ENCODE results near the gene GLG1. TPM values are rescaled to one million over a fixed set of nuclear protein-coding genes. Genes with fewer than 3 reads are reported as not detected.

The GLG1 gene
- total RNA-seq, 4 donors from 2014 or later = 90.0 to 153 (median 113) TPM

DNA sequence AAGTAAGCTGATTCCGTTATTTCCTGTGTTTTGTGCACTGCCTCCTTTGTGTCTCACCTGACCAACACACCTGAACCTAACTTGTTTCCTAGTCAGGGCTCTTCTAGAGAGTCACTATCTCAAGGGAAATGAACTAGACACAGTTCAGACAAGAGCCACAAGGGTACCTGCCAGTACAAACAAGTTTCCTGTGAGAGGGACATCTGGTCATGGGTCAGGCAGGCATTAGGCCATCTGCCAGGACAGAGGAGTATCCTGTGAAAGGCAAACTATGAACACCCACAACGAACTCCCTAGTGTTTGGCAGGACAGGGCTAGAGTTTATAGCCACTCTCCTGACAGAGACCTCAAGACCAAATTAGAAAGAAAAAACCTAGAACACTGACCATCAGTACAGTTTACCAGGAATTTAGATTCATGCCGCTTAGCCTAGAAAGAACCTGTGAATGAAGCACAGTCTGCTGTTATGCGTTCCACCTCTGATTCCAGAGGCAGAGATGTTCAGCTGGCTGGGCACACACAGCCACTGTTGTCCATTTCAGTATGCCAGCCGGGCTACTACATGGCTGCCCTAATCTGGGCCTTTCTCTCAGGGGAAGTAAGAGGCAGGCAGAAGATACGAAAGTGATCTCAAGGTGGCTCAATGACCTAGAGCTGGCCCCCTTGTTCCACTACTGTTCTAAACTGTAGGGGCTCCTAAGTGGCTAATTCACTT, 20.7 kb upstream of the GLG1 start:
- no peak for DNase-seq
- Histone ChIP-seq H3K4me1 (no peaks in the 10 kb centered on the region), H3K36me3 (peaks cover 0 to 96% (median 0%) of the 10 kb centered on the region in 3 donors), H3K9me3 (no peaks in the 10 kb centered on the region), H3K27ac (no peak overlapping the region), H3K4me3 (no peak overlapping the region), H3K27me3 (no peaks in the 10 kb centered on the region)
- TF ChIP-seq POLR2A (IDR thresholded peaks at IDR 0.05) = no peak
- TF ChIP-seq, protein P1, sequence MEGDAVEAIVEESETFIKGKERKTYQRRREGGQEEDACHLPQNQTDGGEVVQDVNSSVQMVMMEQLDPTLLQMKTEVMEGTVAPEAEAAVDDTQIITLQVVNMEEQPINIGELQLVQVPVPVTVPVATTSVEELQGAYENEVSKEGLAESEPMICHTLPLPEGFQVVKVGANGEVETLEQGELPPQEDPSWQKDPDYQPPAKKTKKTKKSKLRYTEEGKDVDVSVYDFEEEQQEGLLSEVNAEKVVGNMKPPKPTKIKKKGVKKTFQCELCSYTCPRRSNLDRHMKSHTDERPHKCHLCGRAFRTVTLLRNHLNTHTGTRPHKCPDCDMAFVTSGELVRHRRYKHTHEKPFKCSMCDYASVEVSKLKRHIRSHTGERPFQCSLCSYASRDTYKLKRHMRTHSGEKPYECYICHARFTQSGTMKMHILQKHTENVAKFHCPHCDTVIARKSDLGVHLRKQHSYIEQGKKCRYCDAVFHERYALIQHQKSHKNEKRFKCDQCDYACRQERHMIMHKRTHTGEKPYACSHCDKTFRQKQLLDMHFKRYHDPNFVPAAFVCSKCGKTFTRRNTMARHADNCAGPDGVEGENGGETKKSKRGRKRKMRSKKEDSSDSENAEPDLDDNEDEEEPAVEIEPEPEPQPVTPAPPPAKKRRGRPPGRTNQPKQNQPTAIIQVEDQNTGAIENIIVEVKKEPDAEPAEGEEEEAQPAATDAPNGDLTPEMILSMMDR (IDR thresholded peaks at IDR 0.05) = no peak

- Histone ChIP-seq H3K27ac (no peak overlapping the region), H3K9me3 (no peaks in the 10 kb centered on the region), H3K4me1 (no peaks in the 10 kb centered on the region), H3K4me3 (no peak overlapping the region), H3K27me3 (no peaks in the 10 kb centered on the region), H3K36me3 (peaks cover 0 to 96% (median 0%) of the 10 kb centered on the region in 3 donors)
- DNase-seq = no peak
- no peak for TF ChIP-seq POLR2A (IDR thresholded peaks at IDR 0.05)
- TF ChIP-seq, protein P1 (IDR thresholded peaks at IDR 0.05) = no peak
Measured at GRCh38 chr16:74626741-74627416, 20.0 kb upstream of the GLG1 start.

DNA sequence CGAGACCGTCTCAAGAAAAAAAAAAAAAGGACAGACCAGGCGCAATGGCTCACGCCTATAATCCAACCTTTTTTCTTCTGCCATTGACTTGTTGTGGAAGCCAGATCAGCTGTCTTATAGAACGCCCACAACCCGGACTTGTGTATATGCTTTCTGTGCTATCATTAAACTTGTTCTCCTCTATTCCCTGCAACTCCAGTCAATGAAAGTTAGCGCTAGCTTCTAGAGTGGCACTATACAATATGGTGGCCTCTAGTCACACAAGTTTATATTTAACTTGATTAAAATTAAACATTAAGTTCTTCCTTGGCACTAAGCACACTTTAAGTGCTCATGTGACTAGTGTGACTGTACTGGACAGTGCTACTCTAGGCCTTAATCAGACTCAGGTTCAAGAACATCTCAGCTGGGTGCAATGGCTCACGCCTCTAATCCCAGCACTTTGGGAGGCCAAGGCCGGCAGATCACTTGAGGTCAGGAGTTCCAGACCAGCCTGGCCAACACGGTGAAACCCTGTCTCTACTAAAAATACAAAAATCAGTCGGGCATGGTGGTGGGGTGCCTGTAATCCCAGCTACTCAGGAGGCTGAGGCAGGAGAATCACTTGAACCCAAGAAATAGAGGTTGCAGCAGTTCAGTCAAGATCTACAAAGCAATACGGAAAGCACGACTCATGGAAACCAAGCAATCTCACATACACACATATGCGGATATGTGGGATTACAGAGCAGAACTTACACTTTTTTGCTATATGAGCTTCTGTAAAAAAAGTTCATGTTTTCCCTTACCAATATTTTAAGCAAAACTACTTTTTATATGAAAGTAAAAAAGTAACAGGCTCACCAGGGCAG, 18.8 kb upstream of the GLG1 start:
- no peak for DNase-seq
- Histone ChIP-seq H3K4me3 (no peak overlapping the region), H3K9me3 (no peaks in the 10 kb centered on the region), H3K4me1 (no peaks in the 10 kb centered on the region), H3K36me3 (peaks cover 0 to 91% (median 0%) of the 10 kb centered on the region in 3 donors), H3K27ac (no peak overlapping the region), H3K27me3 (no peaks in the 10 kb centered on the region)
- no peak for TF ChIP-seq POLR2A (IDR thresholded peaks at IDR 0.05)
- TF ChIP-seq, protein P1 (IDR thresholded peaks at IDR 0.05) = no peak

DNA sequence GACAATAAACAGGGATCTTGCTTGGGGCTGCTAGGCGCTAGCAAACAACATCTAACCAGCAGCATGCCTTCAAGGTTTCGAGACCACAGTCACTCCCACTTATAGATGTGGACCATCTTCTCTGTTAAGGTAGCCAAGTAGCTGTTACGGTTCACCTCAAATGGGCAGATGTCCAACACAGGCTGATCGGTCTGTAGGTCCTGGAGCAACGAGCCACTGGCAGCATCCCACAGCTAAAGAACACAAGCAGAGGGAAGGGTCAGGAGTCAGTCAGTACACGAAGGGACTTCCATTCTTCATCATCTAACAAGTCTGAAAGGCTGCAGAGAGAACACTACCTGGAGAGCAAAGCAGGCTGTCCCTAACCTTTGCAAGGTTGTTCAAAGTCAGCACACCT, 16.9 kb upstream of the GLG1 start:
- H3K36me3 ChIP-seq = peaks cover 0 to 76% (median 0%) of the 10 kb centered on the region in 3 donors
- H3K4me1 ChIP-seq = no peaks in the 10 kb centered on the region
- DNase-seq = no peak
- no peak for TF ChIP-seq POLR2A (IDR thresholded peaks at IDR 0.05)
- TF ChIP-seq, protein P1 (IDR thresholded peaks at IDR 0.05) = no peak
- no peaks in the 10 kb centered on the region for H3K27me3 ChIP-seq
- H3K27ac ChIP-seq = no peak overlapping the region
- no peaks in the 10 kb centered on the region for H3K9me3 ChIP-seq
- H3K4me3 ChIP-seq = no peak overlapping the region

- no peak overlapping the region for H3K4me3 ChIP-seq
- H3K36me3 ChIP-seq = peaks cover 0 to 72% (median 0%) of the 10 kb centered on the region in 3 donors
- no peaks in the 10 kb centered on the region for H3K9me3 ChIP-seq
- no peak overlapping the region for H3K27ac ChIP-seq
- no peaks in the 10 kb centered on the region for H3K4me1 ChIP-seq
- DNase-seq = no peak
- TF ChIP-seq, protein P1 (IDR thresholded peaks at IDR 0.05) = peak; percentile 9 to 83 (median 59)
- no peak for TF ChIP-seq POLR2A (IDR thresholded peaks at IDR 0.05)
- no peaks in the 10 kb centered on the region for H3K27me3 ChIP-seq
Measured at GRCh38 chr16:74623214-74623838, 16.4 kb upstream of the GLG1 start.

Measured in Peyer's patch (tissue), 4 donors.